Inflammatory macrophage treated with lipopolysaccharide for 1 hour (primary cell): Measurements from ENCODE around the gene RAB3D.
"Not testable (repeated sequence)": the region's sequence is repeated elsewhere in the genome, so short reads cannot be mapped to it uniquely, and the experiment has no call there.

Experiments used
- DNase-seq, 2 donors: peaks; one replicate each; pipeline ENCODE4 v3.0.0-alpha.2; 2020 to 2022

Gene RAB3D

DNA sequence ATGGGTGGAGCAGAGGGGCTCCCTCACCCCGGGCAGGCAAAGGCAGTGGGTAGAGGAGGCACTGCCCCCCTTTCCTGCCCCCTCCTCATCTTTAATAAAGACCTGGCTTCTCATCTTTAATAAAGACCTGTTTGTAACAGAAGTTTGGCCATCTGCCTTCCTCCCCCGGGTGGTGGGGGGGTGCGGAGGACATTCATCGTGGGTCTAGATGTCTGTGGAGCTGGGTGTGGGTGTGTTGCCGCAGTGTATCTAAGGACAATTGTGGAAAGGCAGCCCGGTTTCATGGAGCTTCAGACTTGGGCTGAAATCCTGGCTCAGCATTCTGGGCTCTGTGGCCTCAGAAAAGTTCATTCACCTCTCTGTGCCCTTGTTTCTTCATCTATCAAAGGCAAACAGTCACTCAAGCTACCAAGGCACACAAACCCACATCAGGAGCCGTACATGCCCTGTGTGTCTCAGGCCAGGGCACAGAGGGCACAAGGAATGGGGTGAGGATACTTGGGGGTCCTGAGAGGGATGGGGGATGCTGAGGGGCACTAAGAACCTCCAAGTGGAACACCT lies 26.2 kb upstream of the RAB3D start:
- no peak for DNase-seq

DNA sequence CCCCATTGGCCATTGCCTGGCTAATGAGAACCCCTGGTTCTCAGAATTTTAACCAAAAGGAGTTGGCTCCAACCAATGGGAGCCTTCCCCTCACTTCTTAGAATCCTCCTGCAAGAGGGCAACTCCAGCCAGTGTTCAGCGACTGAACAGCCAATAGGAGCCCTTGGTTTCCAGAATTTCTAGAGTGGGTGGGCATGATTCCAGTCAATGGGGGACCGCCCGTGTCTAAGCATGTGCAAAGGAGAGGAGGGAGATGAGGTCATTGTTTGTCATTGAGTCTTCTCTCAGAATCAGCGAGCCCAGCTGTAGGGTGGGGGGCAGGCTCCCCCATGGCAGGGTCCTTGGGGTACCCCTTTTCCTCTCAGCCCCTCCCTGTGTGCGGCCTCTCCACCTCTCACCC lies 25.5 kb upstream of the RAB3D start:
- DNase-seq: no peak

DNA sequence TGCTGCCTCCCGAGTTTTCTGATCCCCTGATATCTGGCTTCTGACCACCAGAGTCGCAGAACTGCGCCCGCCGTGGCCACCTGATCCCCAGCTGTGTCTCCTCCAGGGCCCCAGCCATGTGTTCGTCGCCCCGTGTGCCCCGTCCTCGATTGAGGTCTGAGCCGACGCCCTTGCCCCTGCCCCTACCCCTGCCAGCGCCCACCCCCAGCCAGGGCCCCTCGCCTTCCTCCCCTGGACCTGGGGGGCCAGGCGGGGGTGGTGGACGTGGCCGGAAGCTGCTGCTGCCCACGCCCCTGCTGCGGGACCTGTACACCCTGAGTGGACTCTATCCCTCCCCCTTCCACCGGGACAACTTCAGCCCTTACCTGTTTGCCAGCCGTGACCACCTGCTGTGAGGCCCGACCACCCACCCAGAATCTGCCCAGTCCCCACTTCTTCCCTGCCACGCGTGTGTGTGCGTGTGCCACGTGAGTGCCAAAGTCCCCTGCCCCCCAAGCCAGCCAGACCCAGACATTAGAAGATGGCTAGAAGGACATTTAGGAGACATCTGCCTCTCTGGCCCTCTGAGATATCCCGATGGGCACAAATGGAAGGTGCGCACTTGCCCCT lies 24.9 kb upstream of the RAB3D start:
- no peak for DNase-seq

DNA sequence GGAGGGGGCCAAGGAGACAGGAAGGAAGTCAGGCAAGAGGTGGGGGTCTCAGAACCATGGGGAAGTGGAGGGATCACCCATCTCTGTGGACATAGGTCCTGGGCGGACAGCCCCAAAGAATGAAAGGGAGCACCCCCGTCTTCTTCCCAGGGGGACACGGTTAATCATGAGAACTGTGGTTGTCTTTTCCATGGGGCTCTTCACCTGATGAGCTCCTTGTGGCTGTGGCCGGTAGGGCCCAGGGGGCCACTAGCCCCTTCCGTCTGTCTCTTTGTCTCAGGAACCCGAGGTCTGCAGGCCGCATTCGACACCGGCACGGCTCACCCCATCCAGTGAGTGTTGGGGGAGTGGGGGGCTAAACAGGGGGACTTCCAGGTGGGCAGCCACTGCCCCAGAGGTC lies 24.4 kb upstream of the RAB3D start:
- DNase-seq: no peak

DNA sequence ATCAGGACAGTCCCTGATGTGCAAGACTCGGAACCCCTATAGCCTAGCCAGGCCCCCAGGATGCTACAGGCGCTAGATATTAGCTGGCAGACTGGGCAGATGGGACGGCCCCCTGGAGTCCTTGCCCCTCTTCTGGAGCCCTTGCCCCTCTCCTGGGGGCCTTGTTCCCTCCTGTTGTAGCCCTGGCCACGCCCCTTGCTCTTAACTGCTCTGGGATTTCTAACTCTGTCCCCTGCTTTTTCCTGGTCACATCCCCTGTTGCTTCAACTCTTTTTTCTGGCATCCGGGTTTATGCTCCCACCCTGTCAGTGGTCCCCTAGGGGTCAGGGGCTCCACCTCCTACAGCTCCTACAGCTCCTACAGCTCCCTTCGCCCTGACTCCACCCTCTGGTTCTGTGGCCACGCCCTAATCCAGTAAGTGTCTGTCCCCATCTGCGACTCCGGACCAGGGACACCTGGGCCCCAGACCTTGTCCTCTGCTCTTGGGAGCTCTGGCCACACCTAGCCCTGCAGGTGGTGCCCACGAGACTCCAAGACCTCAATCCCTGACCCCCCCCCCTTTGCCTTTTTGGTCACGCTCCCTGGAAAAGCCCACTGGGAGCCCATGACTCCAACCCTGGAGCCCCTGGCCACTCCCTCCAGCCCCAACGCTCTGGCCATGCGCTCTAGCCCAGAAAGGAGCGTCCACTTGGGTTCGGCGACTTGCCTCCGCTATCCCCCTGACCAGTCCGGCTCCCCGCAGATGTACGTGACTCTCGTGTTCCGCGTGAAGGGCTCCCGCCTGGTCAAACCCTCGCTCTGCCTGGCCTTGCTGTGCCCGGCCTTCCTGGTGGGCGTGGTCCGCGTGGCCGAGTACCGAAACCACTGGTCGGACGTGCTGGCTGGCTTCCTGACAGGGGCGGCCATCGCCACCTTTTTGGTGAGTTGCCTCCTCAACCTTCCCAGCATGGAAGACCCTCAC lies 22.6 kb upstream of the RAB3D start:
- no peak for DNase-seq

DNA sequence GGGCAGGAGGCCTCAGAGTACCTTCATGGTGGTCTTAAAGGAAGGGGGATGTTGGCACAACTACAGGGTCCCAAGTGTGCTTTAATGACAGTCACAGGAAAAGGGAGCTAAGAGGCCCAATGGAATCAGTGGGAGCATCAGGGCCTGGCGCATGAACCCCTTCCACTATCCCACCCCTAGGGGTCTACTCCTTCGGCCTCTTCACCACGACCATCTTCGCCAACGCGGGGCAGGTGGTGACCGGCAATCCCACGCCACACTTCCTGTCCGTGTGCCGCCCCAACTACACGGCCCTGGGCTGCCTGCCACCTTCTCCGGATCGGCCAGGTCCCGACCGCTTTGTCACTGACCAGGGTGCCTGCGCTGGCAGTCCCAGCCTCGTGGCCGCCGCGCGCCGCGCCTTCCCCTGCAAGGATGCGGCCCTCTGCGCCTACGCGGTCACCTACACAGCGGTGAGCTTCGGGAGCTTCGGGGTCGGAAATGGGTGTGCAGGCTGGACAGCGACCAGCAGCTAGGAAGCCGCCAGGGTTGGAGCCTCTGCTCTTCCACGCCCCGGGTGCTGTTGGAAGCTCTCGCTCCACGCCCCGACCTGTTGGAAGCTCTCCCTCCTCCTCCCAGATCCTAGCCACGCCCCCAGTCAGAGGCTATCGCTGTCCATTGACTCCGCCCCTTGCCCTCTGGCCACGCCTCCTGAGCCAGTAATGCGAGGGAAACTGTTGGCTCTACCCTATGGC lies 21.7 kb upstream of the RAB3D start:
- peak in 1 of 2 donors; percentile 30 for DNase-seq

DNA sequence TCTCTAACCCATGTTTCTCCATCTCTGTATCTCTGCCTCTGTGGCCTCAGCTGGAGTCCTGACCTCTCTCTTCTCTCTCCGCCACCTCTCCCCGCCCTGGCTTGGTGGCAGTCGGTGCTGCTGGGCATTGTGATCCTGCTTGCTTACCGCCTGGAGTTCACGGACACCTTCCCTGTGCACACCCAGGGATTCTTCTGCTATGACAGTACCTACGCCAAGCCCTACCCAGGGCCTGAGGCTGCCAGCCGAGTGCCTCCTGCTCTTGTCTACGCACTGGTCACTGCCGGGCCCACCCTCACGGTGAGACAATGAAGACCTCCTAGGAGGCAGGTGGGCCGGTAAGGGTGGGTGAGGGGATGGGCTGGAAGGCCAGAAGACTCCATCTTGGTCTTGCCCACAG lies 20.0 kb upstream of the RAB3D start:
- DNase-seq: no peak

DNA sequence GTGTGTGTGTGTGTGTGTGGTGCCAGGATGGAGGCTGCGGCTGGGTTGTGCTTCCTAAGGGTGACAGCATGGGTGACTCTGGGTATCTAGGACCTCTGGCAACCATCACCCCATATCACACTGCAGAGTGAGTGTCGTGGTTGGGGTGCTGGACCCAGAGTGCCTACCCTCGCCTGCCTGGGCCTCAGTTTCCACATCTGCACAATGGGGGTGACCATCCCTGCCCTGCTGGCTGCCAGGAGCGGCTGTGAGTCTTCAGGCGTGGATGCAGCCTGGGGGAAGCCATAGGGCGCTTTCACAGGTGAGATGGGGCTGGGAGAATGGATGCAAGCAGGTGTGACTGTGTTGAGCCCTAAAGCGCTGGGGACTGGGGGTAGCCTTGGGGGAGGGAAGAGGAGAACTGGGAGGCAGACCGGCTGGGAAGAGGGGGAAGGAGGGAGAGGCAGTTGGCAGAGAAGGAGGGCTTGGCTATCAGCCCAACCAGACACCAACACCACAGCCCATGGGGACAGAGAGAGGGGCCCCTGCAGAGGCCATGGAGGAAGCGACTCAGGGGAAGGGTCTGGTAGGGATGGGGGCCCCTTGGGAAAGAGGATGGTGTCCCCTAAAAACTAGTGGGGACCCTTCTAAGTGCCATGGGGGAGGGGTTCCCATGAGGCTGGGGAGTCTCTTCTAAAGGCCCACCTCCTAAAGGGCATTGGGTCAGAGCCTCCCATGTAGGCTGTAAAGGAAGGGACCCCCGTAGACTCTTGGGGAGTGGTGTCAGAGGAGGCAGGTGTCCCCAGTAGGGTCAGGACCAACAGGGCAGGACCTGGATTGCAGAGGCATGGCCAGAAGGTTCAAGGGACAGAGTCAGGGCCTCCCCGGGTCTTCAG lies 17.5 kb upstream of the RAB3D start:
- no peak for DNase-seq

DNA sequence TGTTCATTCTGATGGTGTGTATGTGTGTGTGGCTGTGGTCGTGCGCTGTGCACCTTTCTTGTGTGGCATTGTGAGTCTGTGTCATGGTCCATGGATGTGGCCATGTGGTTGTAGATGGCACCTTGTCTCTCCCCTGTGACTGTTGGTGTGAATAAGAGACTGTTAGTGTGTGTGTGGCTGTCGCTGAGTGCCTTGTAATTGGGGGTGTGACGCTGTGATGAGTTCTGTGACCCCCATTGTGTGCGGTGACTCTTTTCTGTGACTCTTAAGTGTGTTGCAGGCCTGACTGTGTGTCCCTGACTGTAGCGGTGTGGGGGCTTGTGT lies 16.6 kb upstream of the RAB3D start:
- no peak for DNase-seq

DNA sequence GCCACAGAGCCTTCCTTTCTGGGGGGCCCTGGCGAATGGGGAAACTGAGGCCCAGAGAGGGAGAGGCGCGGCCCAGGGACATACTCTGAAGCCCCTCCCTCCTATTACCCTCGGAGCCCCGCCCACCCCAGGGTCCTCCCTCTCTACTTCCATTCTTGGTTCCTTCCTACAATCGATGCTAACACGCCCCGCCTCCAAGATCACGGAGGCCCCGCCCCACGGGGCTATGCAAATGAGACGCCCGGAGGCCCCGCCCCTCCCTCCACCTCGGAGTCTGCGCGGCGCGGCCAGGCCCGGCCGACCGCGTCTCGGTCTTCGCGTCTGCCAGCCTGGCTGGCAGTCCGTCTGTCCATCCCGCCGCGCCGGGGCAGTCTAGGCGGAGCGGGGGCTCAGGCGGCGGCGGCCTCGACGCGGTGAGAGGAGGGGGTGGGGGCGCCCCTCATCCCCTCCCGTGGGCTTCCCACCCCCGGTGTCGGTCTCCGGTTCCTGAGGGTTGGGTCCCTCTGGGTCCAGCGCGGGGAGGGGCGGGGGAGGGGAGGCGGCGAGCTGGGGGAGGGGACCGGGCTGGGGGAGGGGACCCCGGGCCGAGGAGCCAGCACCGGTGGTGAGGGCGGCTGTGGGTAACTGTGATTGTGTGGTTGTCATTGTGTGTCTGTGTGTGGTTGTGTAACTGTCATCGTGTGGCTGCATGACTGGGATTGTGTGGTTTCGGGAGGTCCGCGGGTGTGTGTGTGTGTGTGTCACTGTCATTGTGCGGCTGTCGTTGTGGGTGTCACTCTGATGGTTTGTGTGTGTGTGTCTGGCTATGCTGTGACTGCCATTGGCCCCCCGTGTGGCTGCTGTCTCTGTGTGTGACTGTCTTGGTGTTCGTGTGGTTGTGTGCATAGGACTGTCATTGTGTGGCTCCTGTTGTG lies 16.0 kb upstream of the RAB3D start, which contains the start of gene PLPPR2:
TSS of gene PLPPR2 (plus strand) at position 273 of the 914 bp plus-strand sequence. CDS start 2,242 bp downstream, outside the sequence.
- DNase-seq: peak; percentile 86 to 97

DNA sequence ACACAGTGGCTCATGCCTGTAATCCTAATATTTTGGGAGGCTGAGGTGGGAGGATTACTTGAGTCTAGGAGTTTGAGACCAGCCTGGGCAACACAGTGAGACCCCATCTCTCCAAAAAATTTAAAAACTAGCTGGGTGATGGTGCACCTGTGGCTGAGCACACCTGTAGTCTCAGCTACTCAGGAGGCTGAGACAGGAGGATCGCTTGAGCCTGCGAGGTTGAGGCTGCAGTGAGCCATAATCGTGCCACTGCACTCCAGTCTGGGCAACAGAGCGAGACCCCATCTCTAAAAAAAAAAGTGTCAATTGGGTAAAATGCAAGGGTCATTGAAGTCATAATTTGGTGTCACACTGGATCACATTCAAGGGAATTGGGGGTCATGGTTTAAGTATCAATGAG lies 14.6 kb upstream of the RAB3D start:
- DNase-seq: not testable (repeated sequence)

DNA sequence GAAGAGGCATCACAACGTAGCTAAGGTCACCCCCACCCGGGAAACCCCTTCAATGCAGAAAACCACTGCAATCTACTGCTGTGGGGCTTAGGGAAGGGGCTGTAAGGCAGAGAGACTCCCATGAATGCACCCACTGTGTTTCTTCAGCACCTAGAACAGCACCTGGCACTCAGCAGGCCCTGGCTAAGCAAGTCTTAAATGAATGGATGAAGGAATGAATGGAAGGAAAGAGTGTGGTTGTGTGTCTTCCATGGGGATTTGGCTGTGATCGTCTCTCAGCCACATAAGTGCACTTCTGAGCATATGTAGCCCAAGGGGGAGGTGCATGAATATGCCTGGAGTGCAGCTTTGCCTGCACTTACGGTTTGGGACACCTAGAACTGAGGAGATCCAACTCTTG lies 9.7 kb upstream of the RAB3D start:
- no peak for DNase-seq

DNA sequence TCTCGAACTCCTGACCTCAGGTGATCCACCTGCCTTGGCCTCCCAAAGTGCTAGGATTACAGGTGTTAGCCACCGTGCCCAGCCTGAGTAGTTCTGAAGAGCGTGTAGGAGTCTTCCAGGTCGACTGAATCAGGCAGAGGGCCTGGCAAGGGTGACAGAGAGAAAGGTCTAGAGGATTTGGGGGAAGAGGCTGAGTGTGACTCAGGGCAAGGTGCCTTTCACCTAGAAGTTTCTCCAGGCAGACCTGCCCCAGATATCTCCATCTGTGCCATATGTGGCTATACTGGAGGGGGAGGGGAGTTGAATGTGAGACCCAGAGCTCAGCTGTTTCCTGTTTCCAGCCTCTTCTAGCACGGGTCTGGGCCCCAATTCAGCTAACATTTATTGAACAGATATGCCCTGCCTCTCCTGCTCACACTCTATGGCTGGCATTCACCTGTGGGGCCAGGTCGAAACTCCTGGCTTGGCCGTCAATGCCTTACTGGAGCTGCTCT lies 8.1 kb upstream of the RAB3D start:
- DNase-seq: no peak

DNA sequence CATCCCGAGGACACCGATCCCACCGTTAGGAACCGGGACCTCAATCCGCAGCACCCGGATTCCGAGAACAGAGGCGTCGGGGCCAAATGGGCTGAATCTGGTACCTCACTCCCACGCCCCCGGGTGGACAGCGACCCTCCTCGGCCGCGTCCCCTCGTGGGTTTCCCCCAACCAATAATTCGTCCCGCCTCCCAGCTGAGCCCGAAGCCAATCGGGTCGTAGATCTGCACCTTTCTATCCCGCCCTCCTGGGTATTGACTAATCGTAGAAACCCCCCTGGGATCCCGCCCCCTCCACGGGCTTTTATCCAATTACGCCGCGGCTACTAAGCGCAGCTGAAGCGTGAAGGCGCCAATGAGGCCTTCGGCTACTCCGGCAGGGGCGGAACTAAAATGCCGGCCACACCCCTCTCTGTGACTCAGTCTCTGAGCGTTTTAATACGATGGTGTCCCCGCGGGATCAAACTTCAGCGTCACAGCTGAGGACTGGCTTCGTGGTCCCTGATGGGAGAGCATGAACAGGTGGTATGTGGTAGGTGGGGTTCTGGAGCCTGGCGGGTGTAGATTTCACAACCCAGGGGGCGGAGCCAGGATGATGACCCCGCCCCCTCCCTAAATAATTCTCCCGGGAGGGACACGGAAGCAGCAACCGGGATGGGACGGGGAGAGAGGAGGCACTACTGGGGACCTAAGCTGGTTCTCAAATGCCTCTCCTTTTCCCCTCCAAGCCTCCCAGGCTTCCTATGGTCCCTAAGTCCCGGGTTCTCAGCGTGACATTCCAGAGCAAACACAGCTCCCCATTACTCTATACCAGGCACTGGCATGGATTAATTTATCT lies 6.9 kb upstream of the RAB3D start, which contains the start of the genes CCDC159 and TMEM205:
TSS of gene CCDC159 (plus strand) at position 416 of the 837 bp plus-strand sequence. CDS start at position 504, 88 bp downstream.
TSS of gene TMEM205 (minus strand) at position 165 of the 837 bp plus-strand sequence. CDS start 649 bp downstream, outside the sequence.
- peak; percentile 99 for DNase-seq

DNA sequence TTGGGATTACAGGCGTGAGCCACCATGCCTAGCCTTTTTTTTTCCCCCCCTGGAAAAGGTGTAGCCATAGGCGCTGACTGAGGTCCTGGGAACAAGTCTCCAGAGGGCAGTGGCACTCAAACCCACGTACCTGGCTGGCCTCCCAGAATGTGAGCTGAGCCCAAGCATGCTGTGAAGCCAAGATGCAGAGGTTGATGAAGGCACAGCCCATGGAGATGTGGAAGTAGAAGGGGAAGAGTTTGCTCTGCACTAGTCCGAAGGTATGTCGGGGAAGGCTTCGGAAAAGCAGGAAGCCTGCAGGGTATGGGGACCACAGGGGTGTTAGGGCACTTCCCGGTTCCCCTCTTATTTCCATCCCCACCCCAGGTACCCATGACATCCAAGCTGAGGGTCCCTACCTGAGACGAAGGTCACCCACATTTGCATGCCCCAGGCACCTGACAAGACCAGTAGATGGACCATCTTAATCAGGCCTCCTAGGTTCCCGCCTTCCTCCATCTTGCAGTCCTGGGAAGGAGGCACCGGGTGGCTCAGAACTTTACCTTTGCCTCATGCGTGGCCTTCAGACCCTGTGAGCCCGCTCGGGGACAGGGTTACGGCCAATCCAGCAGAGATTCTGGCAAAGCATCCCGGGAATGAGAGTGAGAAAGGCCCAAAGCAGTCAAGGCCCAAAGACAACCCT lies 5.8 kb upstream of the RAB3D start:
- no peak for DNase-seq

DNA sequence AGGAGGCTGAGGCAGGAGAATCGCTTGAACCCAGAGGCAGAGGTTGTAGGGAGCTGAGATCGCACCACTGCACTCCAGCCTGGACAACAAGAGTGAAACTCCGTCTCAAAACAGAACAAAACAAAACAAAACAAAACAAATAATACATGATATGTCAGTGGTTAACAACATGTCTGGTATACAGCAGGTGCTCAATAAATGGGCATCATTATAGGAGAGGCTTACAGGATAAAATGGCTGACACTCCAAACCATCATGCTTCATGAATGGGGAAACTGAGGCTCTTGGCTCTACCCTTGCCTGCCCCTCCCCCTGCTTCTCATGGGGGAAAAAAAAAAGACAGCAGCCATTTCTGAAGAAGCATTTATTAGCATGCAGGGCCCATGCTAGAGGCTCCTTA lies 3.0 kb upstream of the RAB3D start:
- DNase-seq: no peak

DNA sequence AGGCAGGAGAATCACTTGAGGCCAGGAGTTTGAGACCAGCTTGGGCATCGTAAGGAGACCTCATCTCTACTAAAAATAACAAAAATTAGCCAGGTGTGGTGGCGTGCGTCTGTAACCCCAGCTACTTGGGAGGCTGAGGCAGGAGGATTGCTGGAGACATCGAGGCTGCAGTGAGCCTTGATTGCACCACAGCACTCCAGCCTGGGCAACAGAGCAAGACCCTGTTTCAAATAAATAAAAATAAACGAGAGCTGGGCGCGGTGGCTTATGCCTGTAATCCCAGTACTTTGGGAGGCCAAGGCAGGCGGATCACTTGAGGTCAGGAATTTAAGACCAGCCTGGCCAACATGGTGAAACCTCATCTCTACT lies 626 bp upstream of the RAB3D start:
- not testable (repeated sequence) for DNase-seq

DNA sequence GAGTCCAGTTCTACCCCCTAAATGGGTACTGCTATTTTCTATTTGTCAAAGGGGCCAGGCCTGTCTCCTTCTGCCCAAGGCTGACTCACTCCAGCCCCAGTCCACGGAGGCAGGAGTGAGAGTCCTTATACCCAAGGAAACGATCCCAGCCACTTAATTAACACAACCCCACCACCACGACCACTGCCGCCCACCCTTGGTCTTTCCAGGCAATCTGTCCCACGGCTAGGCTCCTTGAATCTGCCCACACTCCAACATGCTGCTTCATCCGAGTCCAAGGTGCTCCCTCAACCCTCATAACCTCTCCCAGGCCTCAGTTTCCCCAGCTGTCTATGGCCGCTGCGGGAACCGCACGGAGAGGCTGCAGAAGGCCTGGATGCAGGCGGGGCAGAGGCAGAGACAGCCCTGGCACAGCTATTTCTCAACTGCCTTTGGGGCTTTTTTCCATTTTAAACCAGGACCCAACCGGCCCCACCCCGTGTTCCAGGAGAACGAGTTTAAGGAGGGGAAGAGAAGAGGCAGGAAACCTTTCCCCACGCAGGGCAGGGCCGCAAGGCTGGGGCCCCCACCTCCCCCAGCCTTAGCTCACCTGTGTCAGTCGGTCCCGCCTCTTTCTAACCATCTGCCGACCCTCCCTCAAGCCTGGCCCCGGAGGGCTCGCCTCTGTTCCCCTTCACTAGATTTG lies 746 bp downstream of the RAB3D start:
- DNase-seq: no peak

DNA sequence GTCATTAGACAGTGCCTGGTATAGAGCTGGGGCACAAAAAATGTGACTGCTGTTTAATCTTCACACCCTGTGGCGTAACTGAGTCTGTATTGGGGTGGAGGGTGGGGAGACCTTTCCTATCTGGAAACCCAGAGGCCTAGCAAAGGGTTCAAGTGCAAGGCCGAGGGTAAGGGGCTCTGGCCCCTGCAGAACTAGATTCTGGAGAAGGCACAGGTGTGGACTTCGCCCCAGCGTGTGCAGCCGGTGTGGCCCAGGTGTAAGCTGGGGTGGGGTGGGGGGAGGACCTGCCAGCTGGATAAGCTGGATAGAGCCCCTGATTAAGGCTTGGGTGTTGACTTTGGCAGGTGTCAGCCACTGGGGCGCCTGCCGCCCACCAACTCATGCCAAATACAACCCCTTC lies 1.3 kb downstream of the RAB3D start:
- no peak for DNase-seq
